22Rv1 (cell line): ENCODE results near the gene CREBRF.

ENCODE experiments used
- CTCF ChIP-seq: fragments of 450-650 bp; IDR thresholded peaks from 2 replicates; pipeline ENCODE4 v1.5.1; 2017; ENCODE audit warnings: mild to moderate bottlenecking
- ZFX ChIP-seq: fragments of 450-650 bp; IDR thresholded peaks from 2 replicates; pipeline ENCODE4 v1.6.1; 2017; ENCODE audit warnings: antibody characterized with exemption, borderline replicate concordance

GRCh38 chr5:173010547-173011464 lies 45.3 kb upstream of the CREBRF start:
- TF ChIP-seq CTCF (peak; percentile 78), ZFX (no peak)
